ENCODE results near the gene RXFP4. TPM values are rescaled to one million over a fixed set of nuclear protein-coding genes. Genes with fewer than 3 reads are reported as not detected.

Gene RXFP4
- total RNA-seq, 1 experiment from 2014 or later = not detected

DNA sequence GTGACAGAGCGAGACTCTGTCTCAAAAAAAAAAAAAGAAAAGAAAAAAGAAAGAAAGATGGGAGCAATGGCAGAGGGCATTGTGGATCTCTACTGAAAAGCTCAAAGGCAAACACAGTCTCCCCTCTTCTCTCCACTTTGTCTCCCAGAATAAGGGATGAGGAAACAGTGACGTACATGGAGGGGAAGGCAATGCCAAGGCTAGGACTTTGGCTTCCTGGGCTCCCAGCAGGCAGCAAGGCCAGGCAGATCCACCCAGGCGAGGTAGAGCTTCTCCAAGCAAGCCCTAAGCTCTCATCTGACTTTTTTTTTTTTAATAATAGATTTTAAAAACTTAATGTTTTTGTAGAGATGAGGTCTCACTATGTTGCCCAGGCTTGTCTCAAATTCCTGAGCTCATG lies 32.3 kb downstream of the RXFP4 start:
- H3K36me3 ChIP-seq = peaks cover 49% of the 10 kb centered on the region
- no peaks in the 10 kb centered on the region for H3K9me3 ChIP-seq (replicated peaks)
- H3K4me3 ChIP-seq = no peak overlapping the region
- no peaks in the 10 kb centered on the region for H3K27me3 ChIP-seq (replicated peaks)
- DNase-seq (ENCODE audit: low read depth in 1 of 2, low spot score in 2 of 2) = no peak
- peaks cover 63% of the 10 kb centered on the region for H3K4me1 ChIP-seq (replicated peaks)
- no peak overlapping the region for H3K27ac ChIP-seq

DNA sequence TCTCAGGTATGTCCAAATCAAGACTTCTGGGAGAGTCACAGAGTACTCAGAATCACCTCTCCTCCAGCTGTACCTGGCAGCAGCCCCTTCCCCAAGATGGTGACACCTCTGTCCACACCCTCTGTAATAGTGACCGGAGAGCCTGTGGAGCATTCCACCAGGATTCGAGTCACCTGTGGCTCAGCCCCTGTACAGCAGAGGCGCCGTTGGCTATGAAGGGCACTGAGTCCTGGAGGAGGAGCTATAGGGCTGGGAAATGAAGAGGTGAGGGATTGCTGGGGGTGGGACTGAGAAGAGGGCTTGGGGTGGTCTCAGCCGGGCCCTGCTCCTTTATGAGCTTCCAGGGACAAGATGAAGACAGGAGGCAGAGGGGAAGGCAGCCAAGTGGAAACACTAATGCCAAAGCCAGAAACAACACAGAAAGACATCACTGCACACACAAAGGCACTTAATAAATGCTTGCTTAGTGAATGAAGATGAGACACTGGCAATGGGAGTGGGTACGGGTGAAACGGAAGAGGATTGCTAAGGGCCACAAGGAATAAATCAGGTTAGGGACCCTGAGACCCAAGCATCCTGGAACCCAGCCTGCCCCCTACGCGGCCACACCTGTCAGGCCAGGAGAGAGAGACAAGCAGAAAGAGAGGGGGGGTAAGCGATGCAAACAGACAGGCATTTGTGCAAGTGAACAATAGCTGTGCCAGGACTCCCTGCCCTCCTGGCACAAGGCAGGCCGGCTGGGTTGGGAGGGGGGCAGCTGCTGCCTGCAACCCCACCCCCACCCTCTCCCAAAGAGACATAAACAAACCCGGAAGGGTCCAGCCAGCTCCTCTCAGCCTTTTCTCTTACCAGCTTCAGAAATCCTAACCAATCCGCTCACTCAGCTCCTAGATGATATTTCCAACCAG lies 33.0 kb downstream of the RXFP4 start:
- Histone ChIP-seq H3K9me3 (replicated peaks) (no peaks in the 10 kb centered on the region), H3K4me3 (no peak overlapping the region), H3K36me3 (peaks cover 41% of the 10 kb centered on the region), H3K27ac (no peak overlapping the region), H3K4me1 (replicated peaks) (peaks cover 63% of the 10 kb centered on the region), H3K27me3 (replicated peaks) (no peaks in the 10 kb centered on the region)
- DNase-seq (ENCODE audit: low read depth in 1 of 2, low spot score in 2 of 2) = no peak

DNA sequence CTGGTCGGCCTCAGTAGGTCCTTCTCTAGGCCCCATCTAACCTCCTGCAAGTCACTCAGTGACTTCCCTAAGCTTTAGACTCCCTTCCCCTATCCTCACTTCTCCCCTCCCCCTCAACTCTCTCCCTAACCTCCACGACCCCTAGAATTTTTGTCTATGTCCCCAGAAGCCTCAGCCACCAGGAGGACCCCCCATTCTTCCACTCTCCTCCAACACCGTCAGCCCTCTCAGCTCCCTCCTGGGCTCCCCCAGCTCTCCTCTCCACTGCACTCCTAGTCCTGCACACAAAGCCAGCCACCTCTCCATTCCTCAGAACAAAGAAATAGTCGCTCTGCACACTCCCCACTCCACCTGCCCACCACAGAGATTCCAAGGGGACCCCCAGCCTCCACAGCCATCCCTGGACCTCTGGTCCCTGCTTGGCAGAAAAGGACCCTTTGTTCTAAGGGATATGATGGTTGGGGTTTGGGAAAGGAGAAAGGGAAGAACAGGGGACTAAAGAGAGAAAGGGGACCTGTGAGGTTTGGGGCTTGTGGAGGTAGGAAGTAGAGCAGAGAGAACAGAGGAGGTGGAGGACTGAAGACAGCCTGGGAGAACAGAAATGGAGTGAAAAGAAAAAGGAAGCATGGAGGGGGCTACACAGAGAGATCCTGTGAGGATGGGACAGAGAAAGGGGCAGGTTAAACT lies 34.1 kb downstream of the RXFP4 start:
- DNase-seq (ENCODE audit: low read depth in 1 of 2, low spot score in 2 of 2) = no peak
- Histone ChIP-seq H3K4me3 (peak overlapping the region; percentile 78), H3K9me3 (replicated peaks) (no peaks in the 10 kb centered on the region), H3K36me3 (peaks cover 32% of the 10 kb centered on the region), H3K27ac (no peak overlapping the region; the same call in 1 of the 2 replicates), H3K4me1 (replicated peaks) (peaks cover 63% of the 10 kb centered on the region), H3K27me3 (replicated peaks) (no peaks in the 10 kb centered on the region)

DNA sequence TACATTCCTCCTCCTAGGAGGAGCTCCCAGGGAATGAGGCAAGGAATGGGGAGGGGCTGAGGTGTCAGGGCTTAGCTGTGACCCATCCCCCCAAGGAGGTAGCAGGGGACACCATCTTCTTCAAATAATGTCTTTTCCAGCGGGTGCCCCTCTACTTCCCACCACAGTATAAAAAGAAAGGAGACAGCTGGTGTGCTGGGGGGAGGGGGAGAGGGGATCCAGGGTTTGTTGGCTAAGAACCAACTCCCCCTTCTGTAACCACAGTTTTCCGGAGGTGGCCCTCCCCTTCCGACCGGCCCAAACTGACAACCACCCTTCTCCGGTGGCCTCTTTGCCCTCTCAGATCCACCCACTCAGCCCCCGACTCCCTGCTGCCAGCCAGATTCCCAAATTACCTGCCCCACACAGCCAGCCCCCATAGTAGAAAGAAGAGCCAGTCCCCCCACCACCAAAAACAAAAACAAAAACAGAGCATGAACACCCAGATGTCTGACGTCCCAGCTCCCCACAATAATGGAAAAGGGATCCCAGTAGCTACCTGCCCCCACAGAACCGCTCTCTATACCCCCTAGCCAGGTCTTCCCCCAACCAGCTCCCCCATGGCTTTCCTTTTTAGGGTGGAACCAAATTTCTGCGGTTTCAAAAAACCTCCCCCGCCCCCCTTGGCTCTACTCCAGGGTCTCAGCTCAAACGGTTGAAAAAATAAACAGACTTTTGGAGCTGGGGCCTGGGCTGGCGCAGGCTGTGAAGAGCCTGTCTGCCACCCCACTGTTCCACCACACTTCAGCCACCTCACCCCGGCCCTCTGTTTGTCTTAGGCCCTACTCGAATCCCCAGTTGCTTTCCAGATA lies 34.8 kb downstream of the RXFP4 start:
- peak; percentile 86 to 91 for DNase-seq (ENCODE audit: low read depth in 1 of 2, low spot score in 2 of 2)
- Histone ChIP-seq H3K9me3 (replicated peaks) (no peaks in the 10 kb centered on the region), H3K27me3 (replicated peaks) (no peaks in the 10 kb centered on the region), H3K27ac (peak overlapping the region; percentile 67), H3K36me3 (peaks cover 37% of the 10 kb centered on the region), H3K4me1 (replicated peaks) (peaks cover 63% of the 10 kb centered on the region), H3K4me3 (peak overlapping the region; percentile 78)

DNA sequence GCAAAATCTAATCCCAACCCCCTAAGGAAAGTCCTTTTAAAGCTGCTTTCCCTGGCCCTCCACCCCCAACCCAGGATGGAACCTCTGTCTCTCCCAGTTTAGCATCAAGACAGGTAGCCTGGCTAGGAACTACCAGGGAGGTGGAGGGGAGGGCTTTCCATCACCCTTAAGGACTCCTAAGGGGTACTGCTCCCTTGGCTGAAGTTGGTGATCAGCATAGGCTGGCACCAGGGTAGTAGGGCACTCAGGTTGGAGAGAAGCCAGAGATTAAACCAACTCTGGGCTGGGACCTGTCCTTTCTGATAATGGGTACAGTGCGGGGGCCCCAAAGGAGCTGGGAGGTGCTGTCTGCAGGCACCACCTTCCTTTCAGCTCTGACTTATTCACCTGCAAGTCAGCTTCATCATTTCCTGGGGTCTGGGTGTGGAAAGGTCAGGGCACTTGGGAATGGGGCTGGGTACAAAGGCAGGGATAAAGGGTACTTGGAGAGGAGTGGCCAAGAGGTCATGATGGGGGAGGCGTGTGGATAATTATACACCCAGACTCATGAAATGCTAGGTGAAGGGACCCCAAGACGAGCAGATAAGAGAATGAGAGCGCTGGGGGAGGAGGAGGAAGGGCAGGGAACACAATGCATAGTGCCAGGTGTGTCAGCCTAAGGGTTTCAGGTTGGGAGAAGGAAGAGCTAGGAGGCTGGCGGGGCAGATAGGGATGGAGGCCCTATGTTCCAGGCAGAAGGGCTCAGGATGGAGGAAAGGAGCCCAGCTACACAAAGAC lies 35.7 kb downstream of the RXFP4 start:
- H3K4me1 ChIP-seq (replicated peaks) = peaks cover 69% of the 10 kb centered on the region
- peak overlapping the region; percentile 81 for H3K27ac ChIP-seq
- H3K36me3 ChIP-seq = peaks cover 35% of the 10 kb centered on the region
- no peaks in the 10 kb centered on the region for H3K9me3 ChIP-seq (replicated peaks)
- no peak for DNase-seq (ENCODE audit: low read depth in 1 of 2, low spot score in 2 of 2)
- no peaks in the 10 kb centered on the region for H3K27me3 ChIP-seq (replicated peaks)
- H3K4me3 ChIP-seq = peak overlapping the region; percentile 78

DNA sequence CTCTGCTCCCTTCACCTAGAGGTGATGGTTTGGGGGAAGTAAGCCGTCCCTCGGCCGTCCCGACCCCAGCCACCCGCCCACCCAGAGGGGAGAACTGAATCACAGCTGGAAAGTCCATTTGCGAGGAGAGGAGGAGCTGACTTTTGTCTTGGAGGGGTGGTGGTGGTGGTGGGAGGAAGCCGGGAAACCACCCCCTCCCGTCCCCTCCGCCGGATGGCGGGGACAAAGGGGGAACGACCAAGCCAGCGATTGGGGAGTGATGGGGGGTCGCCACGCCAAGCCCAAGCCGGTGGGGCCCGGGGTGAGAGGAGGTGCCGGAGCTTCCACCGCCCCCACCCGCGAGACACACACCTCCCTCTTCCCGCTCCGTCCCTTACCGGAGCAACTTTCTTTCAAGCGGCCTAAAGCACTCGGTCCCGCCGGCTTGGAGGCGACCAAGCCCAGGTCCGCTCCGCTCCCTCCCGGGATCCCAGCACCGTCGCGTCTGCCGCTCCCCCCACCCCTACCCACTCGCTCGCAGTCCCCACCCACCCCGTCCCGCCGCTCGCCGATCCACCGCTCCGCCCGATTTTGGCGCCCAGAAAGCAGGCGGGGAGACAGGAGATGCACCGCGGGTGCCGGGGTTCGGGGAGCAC lies 36.4 kb downstream of the RXFP4 start:
- Histone ChIP-seq H3K4me1 (replicated peaks) (peaks cover 73% of the 10 kb centered on the region), H3K36me3 (peaks cover 28% of the 10 kb centered on the region), H3K9me3 (replicated peaks) (no peaks in the 10 kb centered on the region), H3K27ac (peak overlapping the region; percentile 81), H3K27me3 (replicated peaks) (no peaks in the 10 kb centered on the region), H3K4me3 (peak overlapping the region; percentile 78)
- peak in 1 of 2 experiments; percentile 46 for DNase-seq (ENCODE audit: low read depth in 1 of 2, low spot score in 2 of 2)

DNA sequence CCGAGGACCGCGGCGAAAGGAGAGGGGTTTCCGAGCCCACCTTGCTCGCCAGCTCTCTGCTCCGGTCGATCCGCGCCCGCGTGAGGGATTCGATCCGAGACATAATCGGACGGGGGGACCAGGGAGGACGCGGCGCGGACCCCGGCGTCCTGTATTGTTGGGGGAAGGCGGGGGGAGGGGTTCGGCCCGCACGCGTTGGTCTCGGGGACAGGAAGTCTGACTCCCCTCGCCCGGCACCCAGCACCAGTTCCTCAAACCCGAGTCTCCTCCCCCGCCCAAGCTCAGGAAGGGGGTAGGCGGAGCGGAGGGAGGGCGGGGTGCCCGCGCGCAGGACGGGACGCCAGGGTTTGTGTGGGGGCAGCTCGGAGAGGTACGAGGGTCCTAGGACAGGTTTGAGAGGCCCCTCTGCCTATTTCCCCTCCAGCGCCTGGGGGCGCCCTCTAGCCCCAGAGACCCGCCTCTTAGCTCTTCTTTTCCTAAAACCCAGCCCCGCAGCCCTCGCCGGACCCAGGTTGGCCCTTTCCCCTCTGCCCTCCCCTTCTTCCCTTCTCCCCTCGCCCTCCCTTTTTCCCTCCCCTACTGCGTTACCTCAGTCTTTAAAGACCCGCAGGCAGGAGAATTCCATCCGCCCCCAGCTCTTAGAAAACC lies 37.0 kb downstream of the RXFP4 start, which contains the start of gene ARHGEF2:
TSS of gene ARHGEF2 (minus strand) at position 223 of the 648 bp plus-strand sequence. CDS start at position 103, 120 bp downstream.
- peak; percentile 65 to 83 for DNase-seq (ENCODE audit: low read depth in 1 of 2, low spot score in 2 of 2)
- H3K4me3 ChIP-seq = peak within 1 kb of the TSS; percentile 78
- no peaks in the 10 kb centered on the region for H3K27me3 ChIP-seq (replicated peaks)
- peaks cover 80% of the 10 kb centered on the region for H3K4me1 ChIP-seq (replicated peaks)
- H3K36me3 ChIP-seq = peaks cover 22% of the 10 kb centered on the region
- no peaks in the 10 kb centered on the region for H3K9me3 ChIP-seq (replicated peaks)
- peak within 1 kb of the TSS; percentile 81 for H3K27ac ChIP-seq

DNA sequence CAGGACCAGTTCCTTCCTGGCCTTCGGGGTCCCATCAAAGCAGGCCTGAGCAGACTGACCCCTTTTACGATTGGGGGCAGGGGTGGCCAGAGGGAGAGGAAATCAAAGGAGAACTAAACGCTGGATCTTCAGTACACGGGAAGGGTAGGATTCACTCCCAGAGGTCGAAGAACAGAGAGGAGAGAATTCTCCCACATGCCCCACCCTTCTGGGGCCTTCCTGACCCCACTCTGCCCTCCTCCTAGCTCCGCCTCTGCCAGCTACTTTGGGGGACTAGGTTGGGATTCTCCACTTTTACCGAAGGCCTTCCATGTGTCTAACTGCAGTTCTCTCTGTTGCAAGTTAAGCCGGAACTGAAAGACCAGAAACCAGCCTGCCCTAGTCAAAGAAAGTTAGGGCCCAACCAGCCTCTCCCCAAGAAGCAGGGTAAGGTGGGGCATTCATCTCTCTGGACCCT lies 37.6 kb downstream of the RXFP4 start:
- Histone ChIP-seq H3K36me3 (peaks cover 20% of the 10 kb centered on the region), H3K4me1 (replicated peaks) (peaks cover 85% of the 10 kb centered on the region), H3K4me3 (peak overlapping the region; percentile 78), H3K9me3 (replicated peaks) (no peaks in the 10 kb centered on the region), H3K27ac (peak overlapping the region; percentile 81), H3K27me3 (replicated peaks) (no peaks in the 10 kb centered on the region)
- no peak for DNase-seq (ENCODE audit: low read depth in 1 of 2, low spot score in 2 of 2)

DNA sequence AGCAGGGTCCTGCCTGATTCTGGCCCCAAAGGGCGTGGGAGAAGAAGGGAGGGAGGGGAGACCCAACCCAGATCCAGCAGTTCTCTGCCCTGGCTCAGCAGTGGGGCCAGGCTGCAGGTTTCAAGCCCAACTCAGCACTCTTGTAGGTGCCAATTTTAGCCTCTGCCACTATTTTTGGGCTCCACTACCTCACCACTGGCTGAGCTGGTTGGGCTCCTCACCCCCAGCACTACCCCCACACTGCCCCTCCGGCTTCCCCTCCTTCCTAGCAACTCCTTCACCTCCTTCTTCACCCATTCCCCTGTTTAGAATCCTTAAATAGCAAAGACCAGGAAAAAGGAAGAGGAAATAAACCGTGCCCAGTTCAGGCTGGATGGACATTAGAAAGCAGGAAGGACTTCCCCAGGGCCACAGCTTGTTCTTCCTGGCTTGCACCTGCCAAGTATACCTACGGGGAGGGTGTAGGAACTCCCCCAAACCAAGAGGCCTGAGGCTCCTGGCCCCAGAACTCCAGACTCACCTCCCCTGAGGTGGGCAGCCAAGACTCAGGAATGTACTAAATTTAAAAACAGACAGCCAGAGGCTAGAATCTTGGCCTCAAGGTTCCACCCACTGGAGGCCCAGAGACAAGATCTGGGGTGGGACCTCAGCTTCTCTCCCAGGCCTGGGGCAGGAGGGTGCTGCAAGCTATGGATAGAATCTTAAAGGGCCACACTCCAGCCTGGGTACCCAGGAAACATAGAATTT lies 38.3 kb downstream of the RXFP4 start:
- no peak for DNase-seq (ENCODE audit: low read depth in 1 of 2, low spot score in 2 of 2)
- H3K27ac ChIP-seq = peak overlapping the region; percentile 81
- H3K9me3 ChIP-seq (replicated peaks) = no peaks in the 10 kb centered on the region
- no peaks in the 10 kb centered on the region for H3K27me3 ChIP-seq (replicated peaks)
- peak overlapping the region; percentile 78; the same call in 1 of the 2 replicates for H3K4me3 ChIP-seq
- H3K4me1 ChIP-seq (replicated peaks) = peaks cover 83% of the 10 kb centered on the region
- H3K36me3 ChIP-seq = peaks cover 13% of the 10 kb centered on the region

DNA sequence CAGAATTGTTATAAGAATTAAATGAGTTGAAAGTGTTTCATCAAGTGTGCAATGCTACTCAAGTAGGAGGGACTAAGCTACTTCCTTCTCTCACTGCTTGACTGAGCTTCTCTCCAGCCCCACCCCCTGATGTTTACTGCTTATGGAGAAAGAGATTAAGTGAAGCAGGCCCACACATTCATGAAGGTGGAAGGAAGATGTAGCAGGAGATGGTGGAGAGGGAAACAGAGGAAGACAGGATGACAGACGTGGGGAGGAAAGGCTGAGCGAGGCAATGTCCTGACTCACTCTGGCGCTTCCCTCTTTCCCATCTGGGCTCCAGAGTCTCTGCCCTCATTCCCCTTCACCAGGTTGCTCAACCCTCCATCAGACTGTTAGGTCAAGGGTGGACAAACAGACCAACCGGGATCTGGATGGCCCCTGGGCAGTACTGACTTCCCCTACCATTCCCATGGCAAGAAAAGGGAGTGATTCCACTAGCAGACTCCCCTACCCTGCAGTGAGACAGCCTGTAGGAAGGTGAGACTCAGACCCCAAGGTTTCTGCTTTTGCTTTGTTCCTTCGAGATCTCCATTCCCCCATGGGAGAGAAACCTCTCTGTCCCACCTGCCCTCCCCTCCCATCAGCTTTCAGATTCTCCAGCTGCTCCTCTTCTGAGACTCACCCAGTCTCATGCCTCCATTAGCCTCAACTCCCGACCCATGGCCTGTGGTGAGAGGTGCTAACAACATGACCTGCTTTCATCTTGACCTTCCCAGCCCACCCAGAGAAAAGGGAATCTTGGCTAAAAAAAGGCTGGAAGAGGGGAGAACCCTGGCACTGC lies 40.0 kb downstream of the RXFP4 start:
- peaks cover 8% of the 10 kb centered on the region for H3K36me3 ChIP-seq
- no peaks in the 10 kb centered on the region for H3K27me3 ChIP-seq (replicated peaks)
- H3K4me1 ChIP-seq (replicated peaks) = peaks cover 66% of the 10 kb centered on the region
- no peaks in the 10 kb centered on the region for H3K9me3 ChIP-seq (replicated peaks)
- DNase-seq (ENCODE audit: low read depth in 1 of 2, low spot score in 2 of 2) = no peak
- 0 out of 2 replicates have a peak overlapping the region, but pooled peaks have one; percentile 71 for H3K27ac ChIP-seq
- H3K4me3 ChIP-seq = no peak overlapping the region

DNA sequence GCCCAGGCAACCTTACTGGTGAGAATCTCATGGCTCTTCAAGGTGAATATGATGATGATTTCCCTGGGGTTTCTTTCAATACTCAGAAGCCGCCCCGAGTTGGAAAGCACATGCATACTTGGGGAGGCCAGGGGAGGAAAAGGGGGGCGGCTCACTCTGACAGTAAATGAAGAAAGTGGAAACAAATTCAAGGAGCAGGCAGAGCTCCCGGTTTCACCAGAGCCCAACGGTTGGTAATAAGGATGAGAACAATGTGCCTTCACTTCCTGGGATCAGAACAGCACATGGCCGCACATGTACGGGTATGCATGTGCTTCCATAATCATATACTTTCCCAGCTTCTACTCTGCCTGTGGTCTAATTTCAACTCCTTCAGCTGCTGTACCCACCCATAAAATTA lies 40.7 kb downstream of the RXFP4 start:
- H3K36me3 ChIP-seq = peaks cover 8% of the 10 kb centered on the region
- peaks cover 61% of the 10 kb centered on the region for H3K4me1 ChIP-seq (replicated peaks)
- peak overlapping the region; percentile 71 for H3K27ac ChIP-seq
- peak overlapping the region; percentile 19; the same call in 1 of the 2 replicates for H3K4me3 ChIP-seq
- DNase-seq (ENCODE audit: low read depth in 1 of 2, low spot score in 2 of 2) = no peak
- no peaks in the 10 kb centered on the region for H3K9me3 ChIP-seq (replicated peaks)
- H3K27me3 ChIP-seq (replicated peaks) = no peaks in the 10 kb centered on the region

Measured in SJSA1 (cell line).